ENCODE results near the gene ABI2. TPM values are rescaled to one million over a fixed set of nuclear protein-coding genes. Genes with fewer than 3 reads are reported as not detected.
"Not testable (repeated sequence)": the region's sequence is repeated elsewhere in the genome, so short reads cannot be mapped to it uniquely, and the experiment has no call there.

Gene ABI2
- total RNA-seq, 6 experiments from 2014 or later, result 5.2 to 13.9 (median 8.9) TPM

DNA sequence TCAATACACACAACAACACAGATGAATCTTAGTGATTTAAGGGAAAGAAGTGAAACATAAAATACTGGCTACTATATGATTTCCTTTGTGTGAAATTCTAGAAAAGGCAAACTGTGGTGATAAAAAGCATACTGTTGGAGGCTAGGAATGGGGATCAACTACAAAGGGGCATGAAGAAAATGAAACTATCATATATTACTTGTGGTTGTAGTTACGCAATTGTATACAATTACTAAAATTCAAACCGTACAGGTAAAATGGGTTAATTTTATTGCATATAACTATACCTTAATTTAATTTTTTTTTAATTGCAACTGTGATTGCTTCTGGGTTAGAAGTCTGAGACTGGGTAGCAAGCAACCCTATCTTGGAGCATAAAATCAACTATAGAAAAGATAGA lies 41.7 kb upstream of the ABI2 start:
- Histone ChIP-seq H3K27ac (no peak overlapping the region), H3K27me3 (no peaks in the 10 kb centered on the region), H3K4me3 (no peak overlapping the region), H3K4me1 (no peaks in the 10 kb centered on the region), H3K36me3 (peaks cover 0 to 57% (median 6%) of the 10 kb centered on the region in 4 donors), H3K9me3 (no peaks in the 10 kb centered on the region)
- intact Hi-C loops (cut with DNase I), result no loop called here
- no peak for DNase-seq
- WGBS (ENCODE audit: insufficient coverage, low coverage, low lambda C conversion rate, missing lambda C conversion rate), result 93% methylated on average over 2 of the region's 2 CpGs
- no peak for ATAC-seq
- TF ChIP-seq POLR2A (IDR thresholded peaks at IDR 0.05), result no peak

DNA sequence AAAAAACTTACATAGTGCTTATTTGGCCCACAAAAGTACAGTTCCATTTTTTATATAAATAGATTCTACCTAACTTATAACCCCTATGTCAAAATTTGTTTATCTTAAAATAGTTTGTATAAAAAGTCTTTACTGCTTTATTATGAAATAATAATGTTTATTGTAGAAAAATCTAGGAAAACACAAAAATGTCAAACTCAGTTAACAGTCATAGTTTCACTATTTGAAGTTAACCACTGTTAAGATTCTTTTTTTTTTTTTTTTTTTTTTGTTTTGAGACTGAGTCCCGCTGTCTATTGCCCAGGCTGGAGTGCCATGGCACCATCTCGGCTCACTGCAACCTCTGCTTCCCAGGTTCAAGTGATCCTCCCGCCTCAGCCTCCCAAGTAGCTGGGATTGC lies 26.5 kb upstream of the ABI2 start:
- Histone ChIP-seq H3K4me1 (no peaks in the 10 kb centered on the region), H3K36me3 (peaks cover 0 to 11% (median 0%) of the 10 kb centered on the region in 4 donors), H3K27ac (no peak overlapping the region), H3K9me3 (no peaks in the 10 kb centered on the region), H3K4me3 (no peak overlapping the region), H3K27me3 (no peaks in the 10 kb centered on the region)
- no peak for ATAC-seq
- WGBS (ENCODE audit: insufficient coverage, low coverage, low lambda C conversion rate, missing lambda C conversion rate), result 100% methylated on average over 3 of the region's 3 CpGs
- no peak for DNase-seq
- intact Hi-C loops (cut with DNase I), result no loop called here
- no peak for TF ChIP-seq POLR2A (IDR thresholded peaks at IDR 0.05)
- TF ChIP-seq, protein P1, sequence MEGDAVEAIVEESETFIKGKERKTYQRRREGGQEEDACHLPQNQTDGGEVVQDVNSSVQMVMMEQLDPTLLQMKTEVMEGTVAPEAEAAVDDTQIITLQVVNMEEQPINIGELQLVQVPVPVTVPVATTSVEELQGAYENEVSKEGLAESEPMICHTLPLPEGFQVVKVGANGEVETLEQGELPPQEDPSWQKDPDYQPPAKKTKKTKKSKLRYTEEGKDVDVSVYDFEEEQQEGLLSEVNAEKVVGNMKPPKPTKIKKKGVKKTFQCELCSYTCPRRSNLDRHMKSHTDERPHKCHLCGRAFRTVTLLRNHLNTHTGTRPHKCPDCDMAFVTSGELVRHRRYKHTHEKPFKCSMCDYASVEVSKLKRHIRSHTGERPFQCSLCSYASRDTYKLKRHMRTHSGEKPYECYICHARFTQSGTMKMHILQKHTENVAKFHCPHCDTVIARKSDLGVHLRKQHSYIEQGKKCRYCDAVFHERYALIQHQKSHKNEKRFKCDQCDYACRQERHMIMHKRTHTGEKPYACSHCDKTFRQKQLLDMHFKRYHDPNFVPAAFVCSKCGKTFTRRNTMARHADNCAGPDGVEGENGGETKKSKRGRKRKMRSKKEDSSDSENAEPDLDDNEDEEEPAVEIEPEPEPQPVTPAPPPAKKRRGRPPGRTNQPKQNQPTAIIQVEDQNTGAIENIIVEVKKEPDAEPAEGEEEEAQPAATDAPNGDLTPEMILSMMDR (IDR thresholded peaks at IDR 0.05), result no peak

DNA sequence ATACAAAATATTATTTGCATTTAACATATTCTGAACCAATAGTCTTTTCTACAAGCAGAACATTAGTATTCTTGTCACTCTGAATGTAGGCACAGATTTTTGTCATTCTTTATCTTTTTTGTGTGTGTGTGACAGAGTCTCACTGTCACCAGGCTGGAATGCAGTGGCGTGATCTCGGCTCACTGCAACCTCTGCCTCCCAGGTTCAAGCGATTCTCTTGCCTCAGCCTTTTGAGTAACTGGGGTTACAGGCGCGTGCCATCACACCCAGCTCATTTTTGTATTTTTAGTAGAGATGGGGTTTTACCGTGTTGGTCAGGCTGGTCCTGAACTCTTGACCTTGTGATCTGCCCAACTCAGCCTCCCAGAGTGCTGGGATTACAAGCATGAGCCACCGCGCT lies 25.6 kb upstream of the ABI2 start:
- H3K4me1 ChIP-seq; DNase-seq; H3K36me3 ChIP-seq; H3K9me3 ChIP-seq; H3K27me3 ChIP-seq; H3K4me3 ChIP-seq; H3K27ac ChIP-seq; ATAC-seq; intact Hi-C loops (cut with DNase I): not testable (repeated sequence)
- WGBS (ENCODE audit: insufficient coverage, low coverage, low lambda C conversion rate, missing lambda C conversion rate), result 98% methylated on average over 7 of the region's 8 CpGs

DNA sequence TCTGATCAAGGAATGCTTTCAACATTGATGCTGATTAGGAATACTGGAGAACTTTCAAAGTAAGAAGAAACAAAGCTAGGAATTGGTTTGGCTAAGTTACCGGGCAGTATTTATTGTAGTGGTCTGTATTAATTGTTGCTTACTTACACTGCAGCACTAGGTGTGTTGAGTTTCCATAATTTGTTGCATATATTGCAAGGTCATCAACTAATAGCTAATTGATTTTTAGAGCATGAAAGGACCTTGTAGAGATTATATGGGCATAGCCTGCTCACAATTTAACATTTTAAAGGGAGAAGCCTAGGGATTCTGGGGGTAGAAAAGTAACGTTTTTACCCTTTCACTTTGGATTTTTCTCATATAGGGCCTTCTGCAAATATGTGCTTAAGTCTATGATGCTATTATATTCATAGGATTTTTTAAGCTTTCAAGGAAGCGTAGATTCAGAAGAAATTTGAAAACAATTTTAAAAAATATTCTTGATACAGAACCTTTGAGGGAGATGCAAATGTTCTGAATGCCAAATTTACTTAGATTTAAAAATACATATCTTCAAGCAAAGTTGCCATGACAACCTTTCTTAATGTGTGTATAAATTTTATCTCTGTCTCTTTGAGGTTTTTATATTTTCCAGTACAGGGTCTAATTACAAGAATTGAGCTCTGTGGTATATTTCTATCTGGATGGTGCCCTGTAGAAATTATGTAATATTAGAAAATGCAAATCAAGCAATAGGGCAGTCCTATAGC lies 17.3 kb upstream of the ABI2 start:
- Histone ChIP-seq H3K27me3 (no peaks in the 10 kb centered on the region), H3K4me3 (no peak overlapping the region), H3K4me1 (no peaks in the 10 kb centered on the region), H3K36me3 (no peaks in the 10 kb centered on the region), H3K9me3 (no peaks in the 10 kb centered on the region), H3K27ac (no peak overlapping the region)
- intact Hi-C loops (cut with DNase I), result no loop called here
- TF ChIP-seq, protein P1 (IDR thresholded peaks at IDR 0.05), result no peak
- TF ChIP-seq POLR2A (IDR thresholded peaks at IDR 0.05), result no peak
- DNase-seq (no peak), ATAC-seq (no peak)
- 88% methylated on average over 3 of the region's 3 CpGs for WGBS (ENCODE audit: insufficient coverage, low coverage, low lambda C conversion rate, missing lambda C conversion rate)

DNA sequence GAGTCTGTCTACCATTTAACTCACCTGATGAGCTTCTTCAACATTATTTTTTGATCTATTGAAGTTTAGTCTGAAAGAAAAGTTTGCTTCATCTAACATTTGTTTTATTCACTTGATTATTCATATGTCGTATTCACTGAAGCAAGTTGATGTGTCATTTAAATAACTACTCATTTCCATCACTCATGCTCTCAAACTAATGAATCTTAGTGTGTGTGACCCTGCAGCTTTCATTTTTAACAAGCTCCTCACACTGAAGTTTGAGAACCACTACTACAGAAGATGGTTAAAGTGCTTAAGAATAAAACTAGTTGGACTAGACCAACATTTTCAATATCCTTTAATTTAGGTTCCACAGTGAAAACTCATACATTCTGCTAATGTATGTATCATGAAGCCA lies 1.8 kb upstream of the ABI2 start:
- intact Hi-C loops (cut with DNase I), result no loop called here
- TF ChIP-seq POLR2A (IDR thresholded peaks at IDR 0.05), result no peak
- TF ChIP-seq, protein P1 (IDR thresholded peaks at IDR 0.05), result no peak
- Histone ChIP-seq H3K27ac (no peak overlapping the region), H3K4me3 (no peak overlapping the region), H3K36me3 (no peaks in the 10 kb centered on the region), H3K27me3 (no peaks in the 10 kb centered on the region), H3K9me3 (no peaks in the 10 kb centered on the region), H3K4me1 (peaks cover 0 to 6% (median 0%) of the 10 kb centered on the region in 4 donors)
- 73% methylated on average over 1 of the region's 1 CpG for WGBS (ENCODE audit: insufficient coverage, low coverage, low lambda C conversion rate, missing lambda C conversion rate)
- DNase-seq, result no peak
- no peak for ATAC-seq

All from right lobe of liver (tissue), 6 donors.